GM19023 (cell line): Measurements from ENCODE around the gene PTH2.
"Not testable (repeated sequence)": the region's sequence is repeated elsewhere in the genome, so short reads cannot be mapped to it uniquely, and the experiment has no call there.

Source experiments
- ATAC-seq: cut with Tn5 transposase; IDR thresholded peaks from one replicate; pipeline ENCODE4 v1.9.1; 2021; ENCODE audit warnings: mild to moderate bottlenecking, moderate library complexity; ENCODE audit not compliant: unreplicated experiment

The PTH2 gene, protein sequence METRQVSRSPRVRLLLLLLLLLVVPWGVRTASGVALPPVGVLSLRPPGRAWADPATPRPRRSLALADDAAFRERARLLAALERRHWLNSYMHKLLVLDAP

DNA sequence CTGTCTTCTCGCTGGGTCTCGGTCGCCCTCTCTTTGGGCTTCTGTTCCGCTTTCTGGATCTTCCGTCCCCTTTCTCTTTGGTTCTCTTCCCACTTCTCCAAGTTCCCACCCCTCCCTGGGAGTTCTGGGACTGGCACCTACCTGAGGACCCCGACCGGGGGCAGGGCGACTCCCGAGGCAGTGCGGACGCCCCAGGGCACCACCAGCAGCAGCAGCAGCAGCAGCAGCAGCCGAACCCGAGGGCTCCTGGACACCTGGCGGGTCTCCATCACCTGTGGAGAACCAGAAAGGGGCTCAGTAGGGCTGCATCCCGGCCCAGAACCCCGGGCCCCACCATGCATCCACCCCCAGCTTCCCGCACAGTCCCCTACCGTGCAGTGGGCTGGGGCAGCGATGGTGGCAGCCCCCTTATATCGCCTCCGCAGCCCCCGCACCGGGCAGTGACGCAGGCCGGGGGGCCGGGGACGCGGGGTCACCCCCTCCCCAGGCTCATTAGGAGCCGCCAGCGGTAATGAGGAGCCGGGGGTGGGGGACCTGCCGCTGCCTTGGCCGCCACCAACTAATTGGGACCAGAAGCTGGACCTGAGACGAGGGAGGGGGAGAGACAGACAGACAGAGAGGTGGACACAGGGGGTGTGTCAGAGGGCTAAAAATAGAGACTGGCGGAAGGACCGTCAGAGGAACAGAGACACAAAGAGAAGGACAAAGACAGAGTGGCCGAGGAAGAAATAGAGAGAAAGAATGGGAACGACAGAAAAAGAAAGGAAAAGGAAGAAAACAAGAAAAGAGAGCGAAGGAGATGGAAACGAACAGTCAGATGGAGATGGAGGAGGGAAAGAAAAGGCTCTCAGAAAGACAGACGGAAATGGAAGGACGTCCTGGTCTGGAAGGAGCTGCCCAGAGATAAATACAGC is at the start of gene PTH2:
PTH2 (minus strand) TSS at position 371 of the 914 bp plus-strand sequence; CDS start at position 269, 102 bp downstream.
- no peak for ATAC-seq

DNA sequence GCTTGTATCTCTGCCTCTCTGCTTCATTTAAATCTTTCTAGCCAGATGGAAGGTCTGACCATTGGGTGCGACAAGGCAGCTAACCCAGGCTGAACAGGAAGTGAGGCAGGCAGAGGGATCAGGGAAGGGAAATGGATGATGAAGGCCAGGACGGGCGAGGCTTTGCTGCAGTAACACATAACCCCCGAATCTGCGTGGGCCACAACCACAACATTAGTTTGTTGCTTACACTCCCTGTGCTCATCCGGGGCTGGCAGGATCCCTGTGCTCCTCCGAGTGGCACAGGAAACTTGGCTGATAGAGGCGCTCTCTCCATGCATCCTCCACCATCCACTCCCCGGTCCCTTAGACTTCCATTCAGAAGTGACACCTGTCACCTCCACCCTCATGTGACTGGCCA is 49.7 kb upstream of the PTH2 start:
- ATAC-seq = no peak

DNA sequence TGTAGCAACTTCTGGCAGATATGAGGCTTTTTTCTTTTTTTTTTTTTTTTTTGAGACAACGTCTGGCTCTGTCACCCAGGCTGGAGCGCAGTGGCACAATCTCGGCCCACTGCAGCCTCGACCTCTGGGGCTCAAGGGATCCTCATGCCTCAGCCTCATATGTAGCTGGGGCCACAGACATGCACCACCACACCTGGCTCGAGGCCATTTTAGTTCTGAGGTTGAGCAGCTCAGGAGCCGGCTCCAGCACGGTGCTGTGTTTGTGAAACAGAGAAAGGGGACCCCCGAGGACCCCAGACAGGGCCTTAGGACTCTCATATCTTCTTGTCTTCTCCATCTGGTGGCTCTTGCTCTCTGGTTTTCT is 47.4 kb upstream of the PTH2 start:
- ATAC-seq = no peak

DNA sequence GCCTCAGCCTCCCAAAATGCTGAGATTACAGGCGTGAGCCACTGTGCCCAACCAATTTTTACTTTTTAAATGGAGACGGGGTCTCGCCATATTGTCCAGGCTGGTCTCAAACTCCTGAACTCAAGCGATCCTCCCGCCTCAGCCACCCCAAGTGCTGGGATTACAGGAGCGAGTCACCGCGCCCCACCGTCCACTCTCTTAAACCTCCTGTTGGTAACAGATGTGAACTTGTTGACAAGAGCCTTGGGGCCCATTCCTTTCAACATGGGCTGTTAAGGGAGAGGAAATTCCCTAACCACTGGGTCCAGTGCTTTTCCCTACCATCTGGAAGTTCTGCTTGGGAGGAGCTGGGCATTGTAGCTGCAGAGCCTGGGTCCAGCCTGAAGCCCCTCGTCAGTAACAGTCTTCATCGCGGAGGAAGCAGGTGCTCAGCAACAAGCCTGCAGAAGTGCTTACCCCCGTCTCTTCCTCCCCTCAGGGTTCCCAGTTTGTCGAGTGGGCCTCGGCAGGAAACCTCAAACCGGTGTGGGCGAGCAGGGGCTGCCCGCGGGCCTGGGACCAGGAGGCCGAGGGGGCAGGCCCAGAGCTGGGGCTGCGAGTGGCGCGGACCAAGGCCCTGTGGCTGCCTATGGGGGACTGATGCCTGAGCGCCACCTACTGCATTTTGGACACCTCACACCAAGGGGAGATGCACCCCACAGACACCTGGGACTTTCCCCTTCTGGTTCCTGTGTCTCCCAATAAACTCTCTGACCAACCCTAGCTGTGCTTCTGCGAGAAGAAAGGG is 46.8 kb upstream of the PTH2 start:
- peak; percentile 61 for ATAC-seq

DNA sequence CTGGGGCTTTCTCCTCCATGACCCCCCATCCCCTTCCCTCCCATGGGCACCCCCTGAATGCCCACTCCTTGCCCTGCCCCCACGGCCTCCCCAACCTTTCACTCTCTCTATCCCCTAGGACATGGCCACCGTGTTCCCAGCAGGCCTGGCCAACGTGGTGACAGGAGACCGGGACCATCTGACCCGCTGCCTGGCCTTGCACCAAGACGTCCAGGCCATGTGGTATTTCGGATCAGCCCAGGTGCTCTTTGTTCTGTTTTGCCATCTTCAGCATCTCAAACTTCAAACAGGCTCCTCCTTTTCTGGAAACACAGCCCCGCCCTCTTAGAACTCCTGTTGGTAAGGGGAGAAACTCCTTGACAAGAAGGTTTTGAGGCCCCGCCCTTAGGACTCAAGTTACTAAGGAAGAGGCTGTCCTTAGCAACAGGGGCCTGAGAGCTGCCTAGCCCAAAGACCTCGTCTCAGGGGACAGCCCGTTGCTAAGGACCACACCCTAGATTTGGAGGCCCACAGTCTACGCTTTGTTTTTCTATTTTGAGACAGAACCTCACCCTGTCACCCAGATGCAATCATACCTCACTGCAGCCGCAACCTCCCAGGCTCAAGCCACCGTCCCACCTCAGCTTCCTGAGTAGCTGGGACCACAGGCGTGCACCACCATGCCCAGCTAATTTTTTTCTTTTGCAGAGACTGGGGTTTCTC is 45.7 kb upstream of the PTH2 start:
- peak; percentile 47 for ATAC-seq

DNA sequence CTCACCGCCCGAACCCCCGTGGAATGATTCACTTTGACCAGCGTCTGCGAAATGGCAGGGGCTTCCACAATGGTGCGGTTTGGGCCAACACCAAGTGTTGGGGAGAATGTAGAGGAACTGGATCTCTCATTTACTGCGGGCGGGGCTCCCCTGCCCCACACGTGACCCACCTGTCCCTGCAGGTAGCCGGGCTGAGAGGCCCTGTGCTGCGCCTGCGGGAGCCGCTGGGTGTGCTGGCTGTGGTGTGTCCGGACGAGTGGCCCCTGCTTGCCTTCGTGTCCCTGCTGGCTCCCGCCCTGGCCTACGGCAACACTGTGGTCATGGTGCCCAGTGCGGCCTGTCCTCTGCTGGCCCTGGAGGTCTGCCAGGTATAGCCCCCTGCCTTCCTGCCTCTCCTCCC is 45.0 kb upstream of the PTH2 start:
- ATAC-seq = no peak

DNA sequence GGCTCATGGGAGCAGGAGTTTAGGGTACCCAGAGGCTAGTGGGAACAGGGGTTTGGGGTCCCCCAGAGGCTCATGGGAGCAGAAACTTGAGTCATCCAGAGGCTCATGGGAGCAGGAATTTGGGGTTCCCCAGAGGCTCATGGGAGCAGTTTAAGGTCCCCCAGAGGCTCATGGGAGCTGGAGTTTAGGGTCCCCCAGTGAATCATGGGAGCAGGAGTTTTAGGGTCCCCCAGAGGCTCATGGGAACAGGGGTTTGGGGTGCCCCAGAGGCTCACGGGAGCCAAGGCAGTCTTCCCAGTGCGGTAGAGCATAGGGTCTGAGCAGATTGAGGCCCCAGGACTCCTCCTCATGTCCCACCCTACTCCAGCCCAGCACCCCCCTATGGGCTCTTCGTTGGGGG is 42.1 kb upstream of the PTH2 start:
- no peak for ATAC-seq

DNA sequence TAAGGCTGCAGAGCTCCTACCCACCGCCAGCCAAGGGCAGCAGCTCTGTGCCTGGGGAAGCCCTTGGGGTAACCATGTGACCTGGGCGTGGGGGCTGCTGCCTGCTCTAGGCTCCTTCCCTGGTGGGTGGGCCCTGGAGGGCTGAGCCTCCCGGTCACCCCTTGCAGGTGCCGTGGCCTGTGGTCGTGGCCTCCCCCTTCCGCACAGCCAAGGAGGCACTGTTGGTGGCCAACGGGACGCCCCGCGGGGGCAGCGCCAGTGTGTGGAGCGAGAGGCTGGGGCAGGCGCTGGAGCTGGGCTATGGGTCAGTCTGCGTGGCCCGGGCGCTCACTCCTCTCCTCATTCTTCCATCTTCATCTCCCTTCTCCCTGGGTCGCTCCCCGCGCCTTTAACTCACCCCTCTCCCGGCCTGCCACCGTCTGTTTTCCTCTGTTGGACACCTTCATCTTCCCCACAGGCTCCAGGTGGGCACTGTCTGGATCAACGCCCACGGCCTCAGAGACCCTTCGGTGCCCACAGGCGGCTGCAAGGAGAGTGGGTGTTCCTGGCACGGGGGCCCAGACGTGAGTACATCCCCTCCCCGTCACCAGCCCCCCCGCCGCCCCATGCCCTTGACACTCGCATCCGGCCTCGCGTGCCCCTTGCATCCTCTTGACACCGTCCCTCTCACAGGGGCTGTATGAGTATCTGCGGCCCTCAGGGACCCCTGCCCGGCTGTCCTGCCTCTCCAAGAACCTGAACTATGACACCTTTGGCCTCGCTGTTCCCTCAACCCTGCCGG is 40.9 kb upstream of the PTH2 start:
- ATAC-seq = no peak

DNA sequence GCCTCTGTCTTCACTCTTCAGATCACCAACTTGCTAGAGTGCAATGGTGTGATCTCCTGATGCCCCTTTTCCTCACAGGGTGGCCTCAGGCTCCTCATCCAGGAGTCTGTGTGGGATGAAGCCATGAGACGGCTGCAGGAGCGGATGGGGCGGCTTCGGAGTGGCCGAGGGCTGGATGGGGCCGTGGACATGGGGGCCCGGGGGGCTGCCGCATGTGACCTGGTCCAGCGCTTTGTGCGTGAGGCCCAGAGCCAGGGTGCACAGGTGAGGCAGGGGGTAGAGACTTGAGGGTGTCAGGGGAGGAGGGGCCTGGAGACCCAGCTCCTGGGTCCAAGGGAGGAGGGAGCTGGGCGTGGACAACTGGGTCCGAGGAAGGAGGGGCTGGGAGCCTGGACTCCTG is 39.3 kb upstream of the PTH2 start:
- ATAC-seq = no peak

DNA sequence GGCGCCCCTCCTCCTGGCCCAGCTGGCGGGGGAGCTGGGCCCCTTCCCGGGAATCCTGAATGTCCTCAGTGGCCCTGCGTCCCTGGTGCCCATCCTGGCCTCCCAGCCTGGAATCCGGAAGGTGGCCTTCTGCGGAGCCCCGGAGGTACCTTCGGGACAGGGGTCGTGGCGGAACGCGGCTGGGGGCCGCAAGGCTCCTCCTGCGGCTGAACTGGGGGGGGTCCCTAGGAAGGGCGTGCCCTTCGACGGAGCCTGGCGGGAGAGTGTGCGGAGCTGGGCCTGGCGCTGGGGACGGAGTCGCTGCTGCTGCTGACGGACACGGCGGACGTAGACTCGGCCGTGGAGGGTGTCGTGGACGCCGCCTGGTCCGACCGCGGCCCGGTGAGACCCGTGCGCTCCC is 38.4 kb upstream of the PTH2 start:
- ATAC-seq = no peak

DNA sequence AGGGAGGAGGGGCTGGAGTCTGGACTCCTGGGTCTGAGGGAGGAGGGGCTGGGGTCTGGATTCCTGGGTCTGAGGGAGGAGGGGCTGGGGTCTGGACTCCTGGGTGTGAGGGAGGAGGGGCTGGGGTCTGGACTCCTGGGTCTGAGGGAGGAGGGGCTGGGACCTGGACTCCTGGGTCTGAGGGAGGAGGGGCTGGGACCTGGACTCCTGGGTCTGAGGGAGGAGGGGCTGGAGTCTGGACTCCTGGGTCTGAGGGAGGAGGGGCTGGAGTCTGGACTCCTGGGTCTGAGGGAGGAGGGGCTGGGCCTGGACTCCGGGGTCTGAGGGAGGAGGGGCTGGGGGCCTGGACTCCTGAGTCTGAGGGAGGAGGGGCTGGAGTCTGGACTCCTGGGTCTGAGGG is 37.9 kb upstream of the PTH2 start:
- ATAC-seq = not testable (repeated sequence)

DNA sequence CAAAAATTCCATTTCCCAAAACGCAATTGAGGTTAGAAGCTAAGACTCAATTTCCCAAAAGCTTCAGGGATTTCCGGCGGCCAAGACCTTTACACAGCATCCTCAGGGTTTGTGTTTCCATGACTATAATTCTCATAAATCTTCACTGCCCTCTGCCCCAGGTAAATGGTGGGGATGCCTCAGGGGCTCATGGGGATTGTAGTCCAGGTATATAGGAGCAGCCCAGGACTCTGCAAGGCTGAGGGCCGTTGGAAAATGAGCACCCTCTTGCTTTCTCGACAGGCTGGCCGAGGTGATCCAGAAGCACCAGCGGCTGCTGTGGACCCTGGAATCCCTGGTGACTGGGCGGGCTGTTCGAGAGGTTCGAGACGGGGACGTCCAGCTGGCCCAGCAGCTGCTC is 36.1 kb upstream of the PTH2 start:
- ATAC-seq = no peak

DNA sequence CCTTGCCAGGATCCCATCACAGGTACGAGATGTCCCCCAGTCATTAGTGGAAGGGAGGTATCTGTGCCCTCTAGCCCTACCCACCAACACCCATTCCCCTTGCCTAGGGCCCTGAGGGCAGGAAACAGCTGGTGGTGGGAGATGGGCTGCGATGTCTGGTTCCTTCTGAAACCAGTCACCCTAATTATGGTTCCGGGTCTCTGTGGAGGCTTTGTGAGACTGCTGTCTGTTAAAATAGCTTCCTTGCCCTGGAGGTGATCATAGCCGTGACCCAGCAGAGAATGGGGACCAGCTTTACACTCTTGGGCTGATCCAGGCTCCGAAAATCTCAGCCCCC is 35.3 kb upstream of the PTH2 start:
- ATAC-seq = no peak

DNA sequence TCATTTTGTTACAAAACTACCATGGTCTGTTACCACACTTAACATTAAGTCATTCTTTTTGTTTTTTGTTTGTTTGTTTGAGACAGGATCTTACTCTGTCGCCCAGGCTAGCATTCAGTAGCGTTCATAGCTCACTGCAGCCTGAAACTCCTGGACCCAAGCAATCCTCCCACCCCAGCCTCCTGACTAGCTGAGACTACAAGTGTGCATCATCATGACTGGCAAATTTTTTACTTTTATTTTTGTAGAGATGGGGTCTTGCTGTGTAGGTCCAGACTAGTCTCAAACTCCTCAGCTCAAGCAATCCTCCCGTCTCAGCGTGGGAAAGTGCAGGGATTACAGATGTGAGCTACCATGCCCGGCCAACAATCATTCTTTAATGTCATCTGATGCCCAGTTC is 33.1 kb upstream of the PTH2 start:
- no peak for ATAC-seq

DNA sequence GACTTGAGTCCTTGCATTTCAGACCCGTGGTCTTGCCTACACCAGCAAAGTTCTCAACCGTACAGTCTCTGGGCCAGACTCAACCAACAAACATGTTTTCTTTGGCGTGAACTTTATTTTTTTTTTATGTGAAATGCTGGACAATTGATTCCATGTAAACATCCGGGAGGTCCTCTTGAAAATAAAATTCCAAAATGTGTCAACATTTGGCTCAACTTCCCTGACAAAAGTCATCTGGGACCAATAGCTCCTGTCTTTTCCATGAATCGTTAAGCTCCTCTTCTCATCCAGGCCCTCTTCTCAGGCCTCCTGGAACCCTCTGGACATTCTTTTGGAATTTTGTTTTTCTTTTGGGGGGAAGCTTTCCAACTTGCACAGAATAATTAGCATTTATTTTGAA is 32.5 kb upstream of the PTH2 start:
- no peak for ATAC-seq

DNA sequence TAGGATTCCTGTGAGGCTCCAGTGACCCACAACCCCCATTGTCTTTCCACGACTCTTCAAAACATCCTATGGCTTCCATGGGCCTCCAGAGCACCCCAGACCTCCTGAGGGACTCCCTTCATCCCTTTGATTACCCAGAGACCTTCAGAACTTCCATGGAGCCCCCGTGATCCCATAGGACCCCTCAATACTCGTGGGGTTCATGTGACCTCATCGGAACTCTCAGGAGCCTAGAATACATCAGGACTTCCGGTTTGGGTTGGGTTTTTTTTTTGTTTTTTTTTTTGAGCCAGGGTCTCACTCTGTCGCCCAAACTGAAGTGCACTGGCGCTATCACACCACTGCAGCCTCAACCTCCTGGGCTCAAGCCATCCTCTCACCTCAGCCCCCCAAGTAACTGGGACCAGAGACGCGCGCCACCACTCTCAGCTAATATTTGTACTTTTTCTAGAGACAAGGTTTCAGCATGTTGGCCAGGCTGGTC is 30.6 kb upstream of the PTH2 start:
- peak; percentile 0 for ATAC-seq

DNA sequence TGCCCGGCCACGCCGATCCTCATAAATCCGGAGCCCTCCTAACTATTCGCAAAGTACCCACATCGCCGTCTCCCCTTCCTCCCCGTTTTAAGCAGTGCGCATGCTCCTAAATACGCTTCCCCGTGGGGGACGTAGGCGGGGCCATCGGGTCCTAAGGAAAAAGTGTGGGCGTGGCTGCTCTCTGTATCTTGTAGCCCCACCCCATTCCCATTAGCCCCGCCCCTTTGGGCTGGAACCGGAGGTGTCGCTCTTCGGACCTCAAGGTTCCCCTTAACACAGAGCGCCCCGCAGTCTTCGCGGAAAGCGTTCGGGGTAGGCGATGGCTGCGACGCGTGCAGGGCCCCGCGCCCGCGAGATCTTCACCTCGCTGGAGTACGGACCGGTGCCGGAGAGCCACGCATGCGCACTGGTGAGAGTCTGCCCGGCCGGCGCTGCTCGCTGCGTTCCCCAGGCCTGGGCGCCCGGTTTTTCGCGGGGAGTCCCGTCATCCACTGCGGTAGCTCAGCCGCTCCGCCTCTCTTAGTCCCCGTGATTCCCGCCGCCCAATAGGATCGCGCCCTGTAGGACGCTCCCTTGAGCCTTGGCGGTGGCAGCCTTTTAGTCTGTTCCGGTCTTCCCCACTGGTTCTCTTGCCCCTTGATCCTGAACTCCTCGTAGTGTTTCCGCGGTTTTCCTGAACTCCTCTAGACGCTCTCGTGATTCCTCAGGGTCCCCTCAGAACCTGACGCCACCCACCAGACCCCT is 29.9 kb upstream of the PTH2 start, which contains the start of gene ALDH16A1:
ALDH16A1 (plus strand) TSS at position 213 of the 744 bp plus-strand sequence; CDS start at position 320, 107 bp downstream.
- ATAC-seq = peak; percentile 84

DNA sequence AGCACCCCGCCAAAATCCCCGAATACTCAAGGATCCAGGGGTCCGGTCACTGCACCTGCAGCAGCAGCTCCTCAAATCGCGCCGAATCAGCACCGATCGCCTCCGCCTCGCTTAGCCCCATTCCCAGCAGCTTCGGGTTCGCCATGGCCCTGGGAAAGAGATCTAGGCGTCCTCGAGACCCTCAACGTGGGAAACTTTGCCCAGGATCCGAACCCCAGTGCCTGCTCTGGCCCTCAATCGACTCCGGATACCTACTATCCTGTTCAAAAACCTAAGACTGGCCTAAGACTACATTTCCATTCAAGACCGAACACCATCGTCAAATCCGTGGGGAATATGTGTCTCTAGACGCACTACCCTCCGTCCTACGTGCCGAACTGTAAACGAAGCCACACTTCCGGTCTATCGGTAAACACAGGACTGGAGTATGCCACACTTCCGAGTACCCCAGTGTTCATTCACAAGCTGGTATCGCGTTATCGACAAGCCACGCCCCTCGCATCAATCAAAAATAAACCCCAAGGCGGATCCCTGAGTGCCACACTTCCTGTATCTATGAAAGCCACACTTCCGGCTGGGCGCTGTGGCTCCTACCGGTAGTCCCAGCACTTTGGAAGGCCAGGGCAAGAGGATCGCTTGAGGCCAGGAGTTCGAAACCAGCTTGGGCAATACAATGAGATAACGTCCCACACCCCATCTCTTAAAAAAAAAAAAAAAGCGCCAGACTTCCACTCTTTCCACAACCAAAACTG is 28.4 kb upstream of the PTH2 start, which contains the start of gene PIH1D1:
PIH1D1 (minus strand) TSS at position 385 of the 752 bp plus-strand sequence; CDS start at position 145, 240 bp downstream.
- ATAC-seq = peak; percentile 48

DNA sequence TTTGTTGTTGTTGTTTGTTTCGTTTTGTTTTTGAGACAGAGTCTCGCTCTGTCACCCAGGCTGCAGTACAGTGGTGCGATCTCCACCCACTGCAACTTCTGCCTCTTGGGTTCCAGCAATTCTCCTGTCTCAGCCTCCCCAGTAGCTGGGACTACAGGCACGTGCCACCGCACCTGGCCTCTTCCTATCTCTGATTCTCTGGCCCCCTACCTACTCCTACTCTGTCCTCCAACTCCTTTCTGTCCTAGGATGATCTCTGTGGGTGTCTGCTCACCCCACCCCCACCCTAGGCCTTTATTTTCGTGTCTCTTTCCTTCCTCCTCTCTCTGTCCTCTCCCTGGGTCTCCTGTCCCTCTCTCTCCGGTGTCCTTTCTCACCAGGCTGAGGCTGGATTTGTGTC is 27.2 kb upstream of the PTH2 start:
- no peak for ATAC-seq
